Uterus (tissue), 4 donors: Measurements from ENCODE around the gene MTSS2. TPM values are rescaled to one million over a fixed set of nuclear protein-coding genes. Genes with fewer than 3 reads are reported as not detected.

Source experiments
- DNase-seq, 2 donors: peaks; one replicate each; pipeline ENCODE4 v3.0.0-alpha.2; 2019 to 2020
- H3K27ac ChIP-seq, 2 donors: fragments of 200-600 bp; sonication (generic); 1 replicate in 1 of 2; 2 replicates in 1 of 2; pipeline ENCODE4 v1.5.1; 2016 to 2018
- H3K27me3 ChIP-seq, 2 donors: fragments of 200-600 bp; sonication (generic); one replicate each; pipeline ENCODE4 v1.5.1; 2018 to 2019; ENCODE audit warnings: control low read depth in 1 of 2
- H3K36me3 ChIP-seq, 2 donors: fragments of 200-600 bp; sonication (generic); one replicate each; pipeline ENCODE4 v1.5.1; 2019; ENCODE audit warnings: control low read depth in 1 of 2
- H3K4me1 ChIP-seq, 2 donors: fragments of 200-600 bp; sonication (generic); one replicate each; pipeline ENCODE4 v1.5.1; 2018 to 2019; ENCODE audit warnings: control low read depth in 1 of 2
- H3K4me3 ChIP-seq, 2 donors: fragments of 200-600 bp; sonication (generic); 1 replicate in 1 of 2; 2 replicates in 1 of 2; pipeline ENCODE4 v1.5.1; 2018 to 2019; ENCODE audit warnings: mild to moderate bottlenecking in 1 of 2
- H3K9me3 ChIP-seq, 2 donors: fragments of 200-600 bp; sonication (generic); one replicate each; pipeline ENCODE4 v1.5.1; 2019; ENCODE audit warnings: control low read depth in 1 of 2
- POLR2A ChIP-seq, 2 donors: fragments of 450-650 bp; IDR thresholded peaks; one replicate each; pipeline ENCODE4 v1.6.1; 2016; ENCODE audit warnings: antibody characterized with exemption in 2 of 2, mild to moderate bottlenecking in 1 of 2, moderate library complexity in 1 of 2
- intact Hi-C: fragments of 100-400 bp; cut with DNase I; formaldehyde crosslinking; loops from one replicate; pipeline ENCODE4 v1.15.1; 2023; ENCODE audit warnings: low total_unique reads
- total RNA-seq, 4 donors: library from RNA; depleted of rRNA in 3 of 4; stranded (reverse); fragments of >200 nt in 3 of 4; gene quantifications; one replicate each; pipeline versions ENCODE4 v1.1.0 to v1.2.4, GENCODE V29; 2014 to 2023
- TF ChIP-seq, protein P1 (sequence below), 4 experiments: fragments of 200-600 bp in 2 of 4; fragments of 450-650 bp in 2 of 4; sonication (generic) in 2 of 4; IDR thresholded peaks; one replicate each; pipeline ENCODE4 v1.5.1; 2016 to 2019; ENCODE audit warnings: antibody characterized with exemption in 4 of 4, mild to moderate bottlenecking in 2 of 4, moderate library complexity in 1 of 4
- donor health status: DM: yes; HTN: yes; CAD: no.

The MTSS2 gene
- total RNA-seq, 4 donors from 2014 or later, result 11.2 to 142 (median 18.2) TPM

DNA sequence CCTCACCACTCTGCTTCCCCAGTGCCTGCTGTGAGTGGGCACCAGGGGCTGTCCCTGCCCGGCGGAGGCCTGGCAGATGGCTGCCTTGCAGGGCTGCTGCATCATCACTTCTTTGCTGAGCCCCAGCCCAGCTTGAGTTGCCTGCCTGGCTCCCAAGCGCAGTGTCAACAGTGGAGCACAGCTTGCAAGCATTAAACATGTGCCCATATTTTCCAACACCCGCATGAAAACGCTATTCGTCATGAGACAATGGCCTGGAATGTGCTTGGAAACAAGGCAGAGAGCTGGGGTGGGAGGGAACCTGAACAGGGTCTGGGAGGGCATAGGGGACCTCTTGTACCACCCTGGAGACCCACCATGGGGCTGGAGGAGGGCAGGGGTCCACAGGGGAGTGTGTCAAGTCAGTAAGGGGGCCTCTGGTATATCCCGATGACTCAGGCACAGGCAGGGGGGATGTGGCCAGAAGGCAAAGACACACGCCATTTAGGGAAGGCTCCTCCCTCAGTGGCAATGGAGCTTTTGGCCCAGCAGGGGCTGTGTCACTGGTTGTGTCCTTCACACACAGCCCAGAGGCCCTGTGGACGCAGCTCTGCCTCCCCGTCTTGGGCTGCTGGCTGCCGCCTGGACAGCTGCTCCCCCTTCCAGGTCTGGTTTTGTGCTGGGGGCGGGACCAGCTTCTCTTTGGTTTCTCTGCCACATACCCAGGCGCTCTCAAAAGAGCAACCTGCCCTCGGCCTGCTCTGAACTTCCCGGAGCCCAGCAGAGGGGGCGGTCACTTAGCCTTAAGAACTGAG is 17.4 kb upstream of the MTSS2 start:
- Histone ChIP-seq H3K9me3 (no peaks in the 10 kb centered on the region), H3K27me3 (no peaks in the 10 kb centered on the region), H3K4me3 (no peak overlapping the region), H3K27ac (peak overlapping the region; percentile 94 to 96), H3K36me3 (no peaks in the 10 kb centered on the region), H3K4me1 (peaks cover 20 to 21% of the 10 kb centered on the region in 2 donors)
- peak; percentile 70 to 78 for DNase-seq
- intact Hi-C loops, result no loop called here
- TF ChIP-seq POLR2A (IDR thresholded peaks at IDR 0.05), result no peak
- TF ChIP-seq, protein P1, sequence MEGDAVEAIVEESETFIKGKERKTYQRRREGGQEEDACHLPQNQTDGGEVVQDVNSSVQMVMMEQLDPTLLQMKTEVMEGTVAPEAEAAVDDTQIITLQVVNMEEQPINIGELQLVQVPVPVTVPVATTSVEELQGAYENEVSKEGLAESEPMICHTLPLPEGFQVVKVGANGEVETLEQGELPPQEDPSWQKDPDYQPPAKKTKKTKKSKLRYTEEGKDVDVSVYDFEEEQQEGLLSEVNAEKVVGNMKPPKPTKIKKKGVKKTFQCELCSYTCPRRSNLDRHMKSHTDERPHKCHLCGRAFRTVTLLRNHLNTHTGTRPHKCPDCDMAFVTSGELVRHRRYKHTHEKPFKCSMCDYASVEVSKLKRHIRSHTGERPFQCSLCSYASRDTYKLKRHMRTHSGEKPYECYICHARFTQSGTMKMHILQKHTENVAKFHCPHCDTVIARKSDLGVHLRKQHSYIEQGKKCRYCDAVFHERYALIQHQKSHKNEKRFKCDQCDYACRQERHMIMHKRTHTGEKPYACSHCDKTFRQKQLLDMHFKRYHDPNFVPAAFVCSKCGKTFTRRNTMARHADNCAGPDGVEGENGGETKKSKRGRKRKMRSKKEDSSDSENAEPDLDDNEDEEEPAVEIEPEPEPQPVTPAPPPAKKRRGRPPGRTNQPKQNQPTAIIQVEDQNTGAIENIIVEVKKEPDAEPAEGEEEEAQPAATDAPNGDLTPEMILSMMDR (IDR thresholded peaks at IDR 0.05), result peak in 3 of 4 experiments; percentile 19 to 62 (median 30)

DNA sequence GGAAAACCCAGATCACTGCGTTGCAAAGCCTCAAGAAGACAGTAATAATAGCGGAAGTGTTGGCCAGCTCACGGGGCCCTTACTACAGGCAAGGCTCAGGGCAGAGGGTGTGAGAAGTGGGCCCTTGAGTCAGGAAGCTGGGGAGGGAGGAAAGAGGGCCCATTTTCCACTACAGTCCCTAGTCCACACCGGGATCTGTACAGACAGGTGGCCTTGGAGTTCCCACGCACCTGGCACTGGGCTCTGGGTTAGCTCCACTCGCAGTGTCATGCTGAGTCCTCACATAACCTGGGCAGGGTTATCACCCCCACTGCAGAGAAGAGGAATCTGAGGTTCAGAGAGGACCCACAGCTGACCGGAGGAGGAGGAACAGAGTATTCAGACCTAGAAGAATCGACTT is 16.8 kb upstream of the MTSS2 start:
- Histone ChIP-seq H3K4me1 (peaks cover 19 to 22% of the 10 kb centered on the region in 2 donors), H3K9me3 (no peaks in the 10 kb centered on the region), H3K4me3 (no peak overlapping the region), H3K27me3 (no peaks in the 10 kb centered on the region), H3K36me3 (no peaks in the 10 kb centered on the region), H3K27ac (peak overlapping the region; percentile 94 to 96)
- no peak for DNase-seq
- intact Hi-C loops, result no loop called here
- TF ChIP-seq, protein P1 (IDR thresholded peaks at IDR 0.05), result no peak
- no peak for TF ChIP-seq POLR2A (IDR thresholded peaks at IDR 0.05)

DNA sequence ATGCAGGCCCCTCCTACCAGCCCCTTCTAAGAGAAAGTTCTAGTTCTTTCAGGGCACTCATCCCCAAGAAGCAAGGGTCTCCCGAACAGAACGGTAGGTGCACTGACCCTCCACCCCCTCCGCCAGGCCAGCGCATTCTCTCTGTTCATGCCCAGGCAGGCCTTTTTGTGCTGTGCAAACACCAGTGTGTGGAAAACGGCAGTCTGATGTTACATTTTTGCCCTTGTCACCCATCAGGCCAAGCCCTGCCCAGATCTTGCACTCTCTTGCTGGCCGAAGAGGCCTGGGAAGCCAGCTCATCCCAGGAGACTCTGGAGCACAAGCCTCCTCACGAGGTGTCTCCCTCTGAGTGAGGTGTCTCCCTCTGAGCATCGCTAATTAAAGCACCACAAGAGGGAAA is 16.1 kb upstream of the MTSS2 start:
- Histone ChIP-seq H3K4me3 (no peak overlapping the region), H3K27me3 (no peaks in the 10 kb centered on the region), H3K9me3 (no peaks in the 10 kb centered on the region), H3K4me1 (peaks cover 16 to 29% of the 10 kb centered on the region in 2 donors), H3K36me3 (no peaks in the 10 kb centered on the region), H3K27ac (peak overlapping the region; percentile 94 to 96)
- no peak for DNase-seq
- TF ChIP-seq, protein P1 (IDR thresholded peaks at IDR 0.05), result no peak
- TF ChIP-seq POLR2A (IDR thresholded peaks at IDR 0.05), result no peak
- intact Hi-C loops, result no loop called here

DNA sequence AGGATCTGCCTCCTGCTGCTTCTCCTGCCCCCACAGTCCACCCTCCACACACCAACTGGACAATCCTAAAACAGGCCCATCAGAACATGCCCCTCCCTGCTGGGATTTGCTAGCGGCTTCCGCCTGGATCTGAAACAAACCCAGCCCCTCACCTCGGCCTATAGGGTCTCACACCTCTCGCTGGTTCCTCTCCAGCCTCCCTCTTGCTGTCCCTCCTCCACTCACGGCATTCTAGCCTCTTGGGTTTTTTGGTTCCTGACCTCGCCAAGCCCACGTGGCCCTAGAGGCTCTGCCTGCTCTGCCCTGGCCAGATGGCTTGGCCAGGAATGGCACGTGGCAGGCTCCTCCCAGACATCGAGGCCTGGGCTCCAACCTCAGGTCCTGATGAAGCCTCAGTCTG is 15.7 kb upstream of the MTSS2 start:
- Histone ChIP-seq H3K4me3 (no peak overlapping the region), H3K27me3 (no peaks in the 10 kb centered on the region), H3K4me1 (peaks cover 15 to 29% of the 10 kb centered on the region in 2 donors), H3K27ac (peak overlapping the region; percentile 94 to 96), H3K36me3 (no peaks in the 10 kb centered on the region), H3K9me3 (no peaks in the 10 kb centered on the region)
- TF ChIP-seq POLR2A (IDR thresholded peaks at IDR 0.05), result no peak
- TF ChIP-seq, protein P1 (IDR thresholded peaks at IDR 0.05), result no peak
- intact Hi-C loops, result no loop called here
- no peak for DNase-seq

DNA sequence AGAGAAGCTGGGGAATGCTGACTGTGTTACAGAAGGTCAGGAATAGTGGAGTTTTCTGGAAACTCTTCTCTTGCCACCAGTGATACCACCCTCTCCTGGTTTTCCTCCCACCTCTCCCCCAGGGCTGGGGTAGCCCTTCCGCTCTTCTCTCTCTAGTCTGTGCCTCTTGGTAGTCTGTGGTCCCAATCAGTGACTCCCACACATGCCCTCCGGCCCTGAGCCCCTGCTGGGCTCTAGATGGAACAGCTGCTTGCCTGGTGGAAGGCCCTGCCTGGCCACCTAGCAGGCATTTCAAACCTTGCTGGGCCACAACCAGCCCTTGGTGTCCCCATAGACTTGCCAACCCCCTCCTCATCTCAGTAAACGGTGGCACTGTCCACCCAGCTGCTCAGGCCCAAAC is 15.2 kb upstream of the MTSS2 start:
- Histone ChIP-seq H3K4me3 (no peak overlapping the region), H3K9me3 (no peaks in the 10 kb centered on the region), H3K27ac (peak overlapping the region; percentile 94 to 96), H3K27me3 (no peaks in the 10 kb centered on the region), H3K36me3 (no peaks in the 10 kb centered on the region), H3K4me1 (peaks cover 11 to 24% of the 10 kb centered on the region in 2 donors)
- TF ChIP-seq, protein P1 (IDR thresholded peaks at IDR 0.05), result no peak
- no peak for TF ChIP-seq POLR2A (IDR thresholded peaks at IDR 0.05)
- intact Hi-C loops, result no loop called here
- no peak for DNase-seq
